Measurements from ENCODE around the gene ITPR1.

GRCh38 chr3:4498446-4498845 lies 5.3 kb downstream of the ITPR1 start:
- TF ChIP-seq SIN3A (IDR thresholded peaks at IDR 0.05; ENCODE audit: borderline replicate concordance, insufficient read depth, low read length) (no peak), REST (IDR thresholded peaks at IDR 0.05; ENCODE audit: insufficient read depth in 1 of 2, low read depth in 2 of 2, low read length in 2 of 2) (no peak), POLR2AphosphoS5 (IDR thresholded peaks at IDR 0.05; ENCODE audit: low read depth, low read length) (no peak)

All from PFSK-1 (cell line).